Fibroblast of mammary gland (primary cell): Measurements from ENCODE around the gene MYO7A.

Experiments
- DNase-seq: peaks from one replicate; pipeline ENCODE4 v3.0.0-alpha.2; 2010; ENCODE audit warnings: low read depth
- H3K4me3 ChIP-seq: 2 replicates; pipeline ENCODE4 v1.5.1; 2011; ENCODE audit warnings: low read depth, mild to moderate bottlenecking, low read length, moderate library complexity; ENCODE audit not compliant: control insufficient read depth
- TF ChIP-seq, protein P1 (sequence below): conservative IDR thresholded peaks from 2 replicates; pipeline ENCODE4 v1.5.1; 2011; ENCODE audit warnings: low read depth, low read length, inconsistent platforms; ENCODE audit not compliant: control insufficient read depth, insufficient read depth

The MYO7A gene

DNA sequence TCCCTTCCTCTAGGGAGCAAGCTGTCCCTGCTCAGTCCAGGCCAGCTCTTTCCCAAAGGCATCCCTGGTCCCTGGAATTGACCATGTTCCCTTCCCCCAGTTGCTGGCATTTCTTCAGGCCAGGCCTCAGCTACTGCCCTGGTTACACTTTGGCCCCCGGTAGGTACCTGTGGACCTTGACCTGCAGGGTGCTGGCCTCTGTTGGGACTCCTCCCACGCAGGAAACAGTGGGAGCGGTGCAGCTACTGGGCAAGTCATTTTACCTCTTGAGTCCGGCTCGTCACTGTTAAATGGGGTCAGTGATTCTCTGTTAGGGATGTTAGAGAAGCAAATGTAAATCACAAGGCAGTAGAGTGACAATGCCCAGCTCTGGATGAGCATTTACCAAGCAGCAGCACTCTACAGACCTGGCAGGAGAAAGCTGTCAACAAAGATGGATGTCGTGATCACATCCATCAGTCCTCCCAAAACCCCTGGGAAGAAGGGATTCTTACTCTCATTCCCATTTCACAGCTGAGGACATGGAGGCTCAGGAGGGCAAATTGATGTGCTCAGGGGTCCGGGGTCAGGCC, 16.9 kb downstream of the MYO7A start:
- no peak overlapping the region for H3K4me3 ChIP-seq
- TF ChIP-seq, protein P1, sequence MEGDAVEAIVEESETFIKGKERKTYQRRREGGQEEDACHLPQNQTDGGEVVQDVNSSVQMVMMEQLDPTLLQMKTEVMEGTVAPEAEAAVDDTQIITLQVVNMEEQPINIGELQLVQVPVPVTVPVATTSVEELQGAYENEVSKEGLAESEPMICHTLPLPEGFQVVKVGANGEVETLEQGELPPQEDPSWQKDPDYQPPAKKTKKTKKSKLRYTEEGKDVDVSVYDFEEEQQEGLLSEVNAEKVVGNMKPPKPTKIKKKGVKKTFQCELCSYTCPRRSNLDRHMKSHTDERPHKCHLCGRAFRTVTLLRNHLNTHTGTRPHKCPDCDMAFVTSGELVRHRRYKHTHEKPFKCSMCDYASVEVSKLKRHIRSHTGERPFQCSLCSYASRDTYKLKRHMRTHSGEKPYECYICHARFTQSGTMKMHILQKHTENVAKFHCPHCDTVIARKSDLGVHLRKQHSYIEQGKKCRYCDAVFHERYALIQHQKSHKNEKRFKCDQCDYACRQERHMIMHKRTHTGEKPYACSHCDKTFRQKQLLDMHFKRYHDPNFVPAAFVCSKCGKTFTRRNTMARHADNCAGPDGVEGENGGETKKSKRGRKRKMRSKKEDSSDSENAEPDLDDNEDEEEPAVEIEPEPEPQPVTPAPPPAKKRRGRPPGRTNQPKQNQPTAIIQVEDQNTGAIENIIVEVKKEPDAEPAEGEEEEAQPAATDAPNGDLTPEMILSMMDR: no peak
- no peak for DNase-seq

- H3K4me3 ChIP-seq: no peak overlapping the region
- DNase-seq: no peak
- TF ChIP-seq, protein P1: no peak
Observed at GRCh38 chr11:77146261-77147035, 18.4 kb downstream of the MYO7A start.

DNA sequence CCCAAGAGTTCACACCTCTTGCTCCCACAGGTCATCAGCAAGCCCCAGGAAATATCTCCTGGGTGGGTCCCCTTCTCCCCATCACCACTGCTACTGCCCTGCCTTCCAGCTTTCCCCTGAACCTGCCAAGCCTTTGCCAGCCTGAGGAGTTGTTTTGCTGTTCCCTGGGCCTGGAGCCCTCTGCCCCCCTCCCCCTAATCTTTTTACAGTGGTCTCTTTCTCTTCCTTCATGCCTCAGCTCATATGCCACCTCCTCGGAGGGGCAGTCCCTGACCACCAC, 18.9 kb downstream of the MYO7A start:
- DNase-seq: no peak
- TF ChIP-seq, protein P1: no peak
- H3K4me3 ChIP-seq: no peak overlapping the region

- no peak overlapping the region for H3K4me3 ChIP-seq
- TF ChIP-seq, protein P1: no peak
- DNase-seq: no peak
Observed at GRCh38 chr11:77147668-77148321, 19.7 kb downstream of the MYO7A start.

GRCh38 chr11:77148963-77149715, 21.1 kb downstream of the MYO7A start:
- TF ChIP-seq, protein P1: no peak
- DNase-seq: no peak
- H3K4me3 ChIP-seq: no peak overlapping the region

DNA sequence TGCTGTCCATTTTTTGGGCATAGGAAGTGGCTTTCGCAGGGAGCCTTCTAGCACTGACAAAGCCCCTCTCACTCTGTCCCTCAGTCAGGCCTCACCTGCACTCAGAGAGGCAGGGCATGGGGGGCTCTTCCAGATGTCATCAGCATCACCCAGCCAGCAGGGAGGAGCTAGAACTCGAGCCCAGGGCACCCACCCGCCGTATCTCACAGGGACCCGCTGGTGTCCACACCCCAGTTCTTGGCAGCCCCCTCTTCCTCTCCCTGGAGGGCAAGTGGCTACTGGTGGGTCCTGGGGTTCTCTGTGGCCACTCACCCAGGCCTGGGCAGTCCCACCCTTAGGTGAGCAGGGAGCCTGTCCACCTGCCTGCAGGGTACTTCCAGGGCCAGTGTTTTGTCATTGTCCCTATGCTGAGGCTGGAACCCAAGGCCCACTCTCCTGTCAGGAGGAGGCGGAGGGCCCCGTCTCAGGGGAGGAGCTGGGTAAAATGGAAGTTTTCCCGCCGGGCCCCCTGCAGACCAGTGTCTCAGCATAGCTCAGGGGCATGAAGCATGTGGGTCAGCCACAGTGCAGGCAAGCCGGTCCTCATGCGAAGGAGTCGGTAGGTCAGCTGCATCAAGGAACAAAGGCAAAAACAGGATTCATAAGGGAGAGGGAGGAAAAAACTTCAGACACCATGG, 21.8 kb downstream of the MYO7A start:
- TF ChIP-seq, protein P1: no peak
- DNase-seq: no peak
- H3K4me3 ChIP-seq: no peak overlapping the region
